ENCODE measurements around the gene MRFAP1L1. TPM values are rescaled to one million over a fixed set of nuclear protein-coding genes. Genes with fewer than 3 reads are reported as not detected.
A peak's percentile ranks its signal among the peaks of the same experiment; 100 is the strongest.

The MRFAP1L1 gene
- total and polyA plus RNA-seq, 11 donors: 38.2 to 77.2 (median 43.9) TPM

DNA sequence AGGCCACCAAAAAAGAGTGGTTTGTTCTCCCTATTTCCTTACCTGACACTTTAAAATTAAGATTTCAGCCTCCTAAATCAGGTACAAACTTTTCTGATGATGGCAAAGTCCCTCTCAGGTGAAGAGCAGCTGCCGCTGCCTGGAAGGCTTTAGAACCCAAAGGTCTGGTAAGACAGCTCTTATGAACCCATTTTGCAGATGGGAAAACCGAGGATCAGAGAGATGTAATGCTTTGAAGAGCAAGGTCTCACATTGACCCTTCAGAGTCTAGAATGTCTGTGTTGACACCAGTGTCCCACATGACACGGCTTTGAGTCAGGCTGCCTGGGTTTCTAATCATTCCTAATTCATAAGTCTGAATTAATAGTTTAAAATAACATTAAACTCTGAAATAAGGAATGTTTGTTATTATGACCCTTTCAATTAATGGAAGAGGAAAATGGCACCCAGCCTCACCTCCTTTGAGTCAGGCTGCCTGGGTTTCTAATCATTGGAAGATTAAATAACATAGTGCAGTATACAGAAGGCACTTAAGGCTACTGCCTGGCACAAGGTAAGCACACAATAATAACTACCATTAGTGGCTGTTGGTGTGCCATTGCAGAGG lies 44.9 kb upstream of the MRFAP1L1 start:
- Histone ChIP-seq H3K4me1 (peaks cover 0 to 23% (median 1%) of the 10 kb centered on the region in 12 donors), H3K4me3 (no peak overlapping the region), H3K27ac (no peak overlapping the region), H3K9me3 (no peaks in the 10 kb centered on the region), H3K36me3 (no peaks in the 10 kb centered on the region), H3K27me3 (no peaks in the 10 kb centered on the region)
- intact Hi-C loops (cut with DNase I): no loop called here
- no peak for DNase-seq
- TF ChIP-seq CTCF (IDR thresholded peaks at IDR 0.05): no peak
- no peak for TF ChIP-seq POLR2A (IDR thresholded peaks at IDR 0.05)
- ATAC-seq: no peak
- 93 to 96% (median 93%) methylated on average over 3 of the region's 3 CpGs for WGBS, 4 donors

- Histone ChIP-seq H3K9me3 (no peaks in the 10 kb centered on the region), H3K27ac (no peak overlapping the region), H3K27me3 (no peaks in the 10 kb centered on the region), H3K4me3 (no peak overlapping the region), H3K36me3 (no peaks in the 10 kb centered on the region), H3K4me1 (peaks cover 0 to 30% (median 8%) of the 10 kb centered on the region in 12 donors)
- DNase-seq (no peak), ATAC-seq (no peak)
- 82 to 94% (median 87%) methylated on average over 9 of the region's 9 CpGs for WGBS, 4 donors
- TF ChIP-seq CTCF (IDR thresholded peaks at IDR 0.05) (no peak), POLR2A (IDR thresholded peaks at IDR 0.05) (no peak)
- intact Hi-C loops (cut with DNase I): no loop called here
These were observed 44.2 kb upstream of the MRFAP1L1 start for GRCh38 chr4:6753891-6754290.

GRCh38 chr4:6753103-6753560 lies 43.5 kb upstream of the MRFAP1L1 start:
- ATAC-seq: no peak
- Histone ChIP-seq H3K4me1 (peaks cover 0 to 32% (median 9%) of the 10 kb centered on the region in 12 donors), H3K4me3 (no peak overlapping the region), H3K9me3 (no peaks in the 10 kb centered on the region), H3K27me3 (no peaks in the 10 kb centered on the region), H3K27ac (no peak overlapping the region), H3K36me3 (no peaks in the 10 kb centered on the region)
- no peak for DNase-seq
- intact Hi-C loops (cut with DNase I): no loop called here
- 70 to 87% (median 76%) methylated on average over 15 to 18 of the region's 18 CpGs for WGBS, 4 donors
- TF ChIP-seq POLR2A (IDR thresholded peaks at IDR 0.05) (no peak), CTCF (IDR thresholded peaks at IDR 0.05) (no peak)

DNA sequence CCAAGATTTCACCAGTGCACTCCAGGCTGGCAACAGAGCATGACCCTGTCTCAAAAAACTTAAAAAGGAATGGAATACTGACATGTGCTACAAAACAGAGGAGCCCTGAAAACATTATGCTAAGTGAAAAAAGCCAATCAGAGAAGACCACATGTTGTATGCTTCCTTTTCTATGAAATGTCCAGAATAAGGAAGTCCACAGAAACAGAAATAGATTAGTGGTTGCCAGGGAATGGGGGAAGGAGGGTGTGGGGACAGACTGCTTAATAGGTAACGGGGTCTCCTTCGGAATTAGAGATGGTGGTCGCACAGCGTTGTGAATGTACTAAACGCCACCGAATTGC lies 42.8 kb upstream of the MRFAP1L1 start:
- Histone ChIP-seq H3K4me3 (no peak overlapping the region), H3K27me3 (no peaks in the 10 kb centered on the region), H3K36me3 (no peaks in the 10 kb centered on the region), H3K4me1 (peaks cover 0 to 35% (median 16%) of the 10 kb centered on the region in 12 donors), H3K9me3 (no peaks in the 10 kb centered on the region), H3K27ac (peak overlapping the region in 1 of 12 donors; percentile 58)
- TF ChIP-seq CTCF (IDR thresholded peaks at IDR 0.05) (no peak), POLR2A (IDR thresholded peaks at IDR 0.05) (no peak)
- no peak for ATAC-seq
- WGBS, 4 donors: 89 to 92% (median 91%) methylated on average over 6 of the region's 6 CpGs
- DNase-seq: no peak
- intact Hi-C loops (cut with DNase I): no loop called here

Data from heart left ventricle (tissue), 16 donors.